Breast epithelium (tissue), 4 donors: Measurements from ENCODE around the gene UMOD. TPM values are rescaled to one million over a fixed set of nuclear protein-coding genes. Genes with fewer than 3 reads are reported as not detected.

Experiments used
- DNase-seq, 2 donors: peaks; one replicate each; pipeline ENCODE4 v3.0.0-alpha.2; 2019; ENCODE audit warnings: low spot score in 2 of 2
- H3K27ac ChIP-seq, 2 donors: fragments of 200-600 bp; sonication (generic) in 1 of 2; one replicate each; pipeline ENCODE4 v1.5.1; 2016 to 2019; ENCODE audit warnings: mild to moderate bottlenecking in 1 of 2
- H3K27me3 ChIP-seq, 2 donors: fragments of 200-600 bp; sonication (generic) in 1 of 2; one replicate each; pipeline versions ENCODE4 v1.5.1 to v1.6.0; 2017 to 2019; ENCODE audit warnings: control low read depth in 1 of 2, mild to moderate bottlenecking in 1 of 2
- H3K36me3 ChIP-seq: fragments of 200-600 bp; one replicate; pipeline ENCODE4 v1.5.1; 2019
- H3K4me1 ChIP-seq, 2 donors: fragments of 200-600 bp; sonication (generic); one replicate each; pipeline ENCODE4 v1.5.1; 2016 to 2019; ENCODE audit warnings: control low read depth in 1 of 2
- H3K4me3 ChIP-seq, 3 donors: fragments of 200-600 bp; sonication (generic); 1 replicate in 2 of 3; 2 replicates in 1 of 3; pipeline ENCODE4 v1.5.1; 2016 to 2019; ENCODE audit warnings: mild to moderate bottlenecking in 3 of 3, moderate library complexity in 2 of 3
- H3K9me3 ChIP-seq, 2 donors: fragments of 200-600 bp; sonication (generic) in 1 of 2; one replicate each; pipeline ENCODE4 v1.5.1; 2016 to 2019; ENCODE audit warnings: control low read depth in 1 of 2
- POLR2A ChIP-seq: fragments of 450-650 bp; IDR thresholded peaks from one replicate; pipeline ENCODE4 v1.6.1; 2016; ENCODE audit warnings: antibody characterized with exemption, mild to moderate bottlenecking, moderate library complexity
- POLR2AphosphoS5 ChIP-seq, 3 donors: sonication (generic); formaldehyde crosslinking; IDR thresholded peaks; one replicate each; pipeline ENCODE4 v1.6.1; 2017; ENCODE audit warnings: antibody characterized with exemption in 3 of 3
- intact Hi-C: fragments of 100-400 bp; cut with DNase I; formaldehyde crosslinking; loops from one replicate; pipeline ENCODE4 v1.15.1; 2023; ENCODE audit warnings: low total_unique reads
- total RNA-seq, 3 donors: library from RNA; depleted of rRNA; stranded (reverse); fragments of >200 nt; gene quantifications; one replicate each; pipeline ENCODE4 v1.1.0, GENCODE V29; 2016
- TF ChIP-seq, protein P1 (sequence below), 3 donors: fragments of 450-650 bp; IDR thresholded peaks; one replicate each; pipeline ENCODE4 v1.5.1; 2016 to 2017; ENCODE audit warnings: antibody characterized with exemption in 3 of 3, mild to moderate bottlenecking in 3 of 3, moderate library complexity in 3 of 3

The UMOD gene
- total RNA-seq, 3 donors from 2014 or later, result not detected

DNA sequence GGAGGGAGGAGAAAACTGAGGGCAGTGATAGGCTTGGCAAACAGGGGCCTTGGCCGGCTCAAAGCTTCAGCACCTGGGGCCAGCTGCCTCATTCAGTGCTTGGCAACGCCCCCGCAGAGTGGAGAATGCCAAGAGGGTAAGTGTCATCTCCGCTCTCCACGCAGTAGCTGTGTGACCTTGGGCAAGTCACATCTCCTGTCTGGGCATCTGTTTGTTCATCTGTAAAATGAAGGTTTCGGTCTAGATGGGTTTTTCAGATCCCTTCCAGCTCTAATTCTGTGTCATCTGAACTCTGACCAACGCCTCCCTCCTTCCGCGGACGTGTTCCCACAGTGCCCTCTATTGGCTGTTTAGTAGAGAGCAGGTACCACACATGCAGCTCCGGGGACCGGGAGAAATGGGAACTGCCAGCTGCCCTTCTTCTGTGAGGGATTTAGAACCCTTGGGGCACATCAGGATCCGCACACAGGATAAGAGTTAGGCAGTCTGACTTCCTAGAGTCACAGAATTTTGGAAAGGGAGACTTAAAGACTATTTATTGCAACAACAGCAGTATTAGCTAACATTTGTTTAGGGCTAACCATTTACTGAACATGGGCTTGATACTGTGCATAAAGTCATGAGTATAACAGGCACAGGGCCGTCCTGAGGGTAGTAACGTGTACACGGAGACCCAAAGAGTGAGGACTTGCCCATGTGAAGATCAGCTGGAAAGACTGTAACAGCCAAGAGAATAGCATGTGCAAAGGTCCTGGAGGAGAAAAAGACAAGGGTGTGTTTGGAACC lies 52.0 kb downstream of the UMOD start:
- intact Hi-C loops, result no loop called here
- TF ChIP-seq, protein P1, sequence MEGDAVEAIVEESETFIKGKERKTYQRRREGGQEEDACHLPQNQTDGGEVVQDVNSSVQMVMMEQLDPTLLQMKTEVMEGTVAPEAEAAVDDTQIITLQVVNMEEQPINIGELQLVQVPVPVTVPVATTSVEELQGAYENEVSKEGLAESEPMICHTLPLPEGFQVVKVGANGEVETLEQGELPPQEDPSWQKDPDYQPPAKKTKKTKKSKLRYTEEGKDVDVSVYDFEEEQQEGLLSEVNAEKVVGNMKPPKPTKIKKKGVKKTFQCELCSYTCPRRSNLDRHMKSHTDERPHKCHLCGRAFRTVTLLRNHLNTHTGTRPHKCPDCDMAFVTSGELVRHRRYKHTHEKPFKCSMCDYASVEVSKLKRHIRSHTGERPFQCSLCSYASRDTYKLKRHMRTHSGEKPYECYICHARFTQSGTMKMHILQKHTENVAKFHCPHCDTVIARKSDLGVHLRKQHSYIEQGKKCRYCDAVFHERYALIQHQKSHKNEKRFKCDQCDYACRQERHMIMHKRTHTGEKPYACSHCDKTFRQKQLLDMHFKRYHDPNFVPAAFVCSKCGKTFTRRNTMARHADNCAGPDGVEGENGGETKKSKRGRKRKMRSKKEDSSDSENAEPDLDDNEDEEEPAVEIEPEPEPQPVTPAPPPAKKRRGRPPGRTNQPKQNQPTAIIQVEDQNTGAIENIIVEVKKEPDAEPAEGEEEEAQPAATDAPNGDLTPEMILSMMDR (IDR thresholded peaks at IDR 0.05), result peak; percentile 10 to 51 (median 49)
- no peak for TF ChIP-seq POLR2A
- DNase-seq, result peak in 1 of 2 donors; percentile 56
- Histone ChIP-seq H3K9me3 (no peaks in the 10 kb centered on the region), H3K27me3 (no peaks in the 10 kb centered on the region), H3K27ac (no peak overlapping the region), H3K4me1 (no peaks in the 10 kb centered on the region), H3K4me3 (no peak overlapping the region), H3K36me3 (no peaks in the 10 kb centered on the region)

DNA sequence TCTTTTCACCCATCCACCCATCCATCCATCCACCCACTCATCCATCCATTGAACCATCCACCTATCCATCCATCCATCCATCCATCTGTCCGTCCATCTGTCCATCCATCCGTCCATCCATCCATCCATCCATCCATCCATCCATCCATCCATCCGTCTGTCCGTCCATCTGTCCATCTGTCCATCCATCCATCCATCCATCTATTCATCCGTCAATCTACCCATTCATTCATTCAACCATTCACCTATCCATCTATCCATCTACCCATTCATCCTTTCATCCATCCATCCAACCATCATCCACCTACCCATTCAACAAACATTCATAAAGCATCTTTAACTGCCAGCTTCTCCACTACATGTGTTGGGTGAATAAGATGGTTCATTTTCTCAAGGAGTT lies 54.1 kb downstream of the UMOD start:
- intact Hi-C loops, result no loop called here
- TF ChIP-seq POLR2A (no peak), POLR2AphosphoS5 (IDR thresholded peaks at IDR 0.05) (no peak)
- TF ChIP-seq, protein P1 (IDR thresholded peaks at IDR 0.05), result no peak
- DNase-seq, result no peak
- H3K4me1 ChIP-seq, result no peaks in the 10 kb centered on the region
- no peaks in the 10 kb centered on the region for H3K36me3 ChIP-seq
- no peaks in the 10 kb centered on the region for H3K9me3 ChIP-seq
- no peak overlapping the region for H3K4me3 ChIP-seq
- no peak overlapping the region for H3K27ac ChIP-seq
- H3K27me3 ChIP-seq, result no peaks in the 10 kb centered on the region

DNA sequence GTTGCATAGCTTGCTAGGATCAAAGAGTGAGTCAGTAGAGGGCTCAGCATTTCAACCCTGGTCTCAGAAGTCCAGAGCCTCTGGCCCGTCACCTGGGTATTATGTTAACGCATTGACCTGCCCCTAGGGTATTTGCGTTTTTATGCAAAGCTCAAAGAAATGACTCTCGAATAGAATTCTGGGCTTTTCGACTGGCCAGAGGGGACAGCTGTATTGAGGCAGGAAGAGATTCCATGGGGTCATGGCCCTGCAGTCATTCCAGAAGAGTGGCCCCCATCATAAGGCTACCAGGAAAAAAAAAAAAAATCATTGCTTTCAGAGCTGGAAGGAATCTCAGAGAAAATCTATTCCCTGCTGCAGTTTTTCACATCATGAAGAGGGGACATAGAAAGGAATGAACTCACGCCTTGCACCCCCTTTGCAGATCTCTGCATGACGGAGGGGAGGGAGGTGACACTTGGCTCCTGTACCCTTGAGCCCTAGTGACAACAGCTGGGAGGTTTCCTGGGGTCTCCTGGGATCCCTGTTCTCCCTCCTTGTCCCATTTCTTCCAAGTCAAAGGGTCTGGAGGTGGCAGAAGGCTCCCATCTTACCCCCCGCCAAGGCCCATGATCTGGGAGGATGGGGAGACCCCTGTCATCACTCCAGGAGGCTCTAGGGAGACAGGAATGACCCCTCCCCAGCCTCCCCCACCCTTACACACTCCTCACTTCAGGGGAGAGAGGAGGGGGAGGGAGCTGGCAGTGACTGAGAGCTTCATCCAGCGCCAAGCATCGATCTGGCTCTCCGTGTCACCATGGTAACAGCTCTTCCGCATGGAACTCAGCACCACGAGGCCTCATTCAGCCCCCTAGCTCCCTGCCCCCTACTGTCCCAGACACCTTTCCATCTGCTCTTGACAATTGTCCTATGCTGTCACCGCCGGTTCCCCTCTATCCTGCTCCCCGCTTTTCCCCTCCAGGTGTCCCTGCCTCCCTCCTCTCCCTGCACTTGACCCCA lies 61.0 kb downstream of the UMOD start:
- Histone ChIP-seq H3K9me3 (no peaks in the 10 kb centered on the region), H3K27ac (no peak overlapping the region), H3K4me3 (no peak overlapping the region), H3K36me3 (no peaks in the 10 kb centered on the region), H3K27me3 (peaks cover 0 to 20% of the 10 kb centered on the region in 2 donors), H3K4me1 (no peaks in the 10 kb centered on the region)
- no peak for DNase-seq
- intact Hi-C loops, result no loop called here
- TF ChIP-seq, protein P1 (IDR thresholded peaks at IDR 0.05), result no peak
- TF ChIP-seq POLR2A, result no peak
- no peak for TF ChIP-seq POLR2AphosphoS5 (IDR thresholded peaks at IDR 0.05)

DNA sequence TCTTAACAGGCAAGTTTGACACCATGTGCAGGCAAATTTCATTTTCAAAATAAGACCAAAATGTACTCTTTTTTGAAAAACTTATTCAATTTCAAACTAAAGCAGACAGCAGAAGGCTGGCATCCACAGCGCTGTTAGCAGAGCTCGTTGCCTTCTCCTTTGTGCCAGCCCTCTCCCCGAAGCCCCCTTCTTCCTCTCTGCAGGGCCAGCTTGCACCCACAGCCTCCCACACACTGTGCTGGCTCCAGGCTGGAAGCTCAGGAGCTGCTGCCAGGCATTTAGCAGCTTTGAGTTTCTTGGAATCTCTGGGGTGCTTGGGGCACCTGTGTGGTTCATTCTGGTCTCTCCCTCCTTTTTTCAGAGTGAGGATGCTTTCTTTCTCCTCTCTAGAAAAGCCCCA lies 62.9 kb downstream of the UMOD start:
- Histone ChIP-seq H3K27me3 (peaks cover 0 to 20% of the 10 kb centered on the region in 2 donors), H3K27ac (no peak overlapping the region), H3K36me3 (no peaks in the 10 kb centered on the region), H3K4me1 (no peaks in the 10 kb centered on the region), H3K9me3 (no peaks in the 10 kb centered on the region), H3K4me3 (no peak overlapping the region)
- no peak for DNase-seq
- intact Hi-C loops, result no loop called here
- TF ChIP-seq POLR2AphosphoS5 (IDR thresholded peaks at IDR 0.05), result no peak
- TF ChIP-seq, protein P1 (IDR thresholded peaks at IDR 0.05), result no peak
- no peak for TF ChIP-seq POLR2A
